ENCODE data around the gene LITAFD. TPM values are rescaled to one million over a fixed set of nuclear protein-coding genes. Genes with fewer than 3 reads are reported as not detected.

The LITAFD gene
- total RNA-seq, 1 donor from 2014 or later: not detected

- Mint-ChIP-seq H3K27me3 (no peaks in the 10 kb centered on the region), H3K36me3 (ENCODE audit: low read depth) (peaks cover 71% of the 10 kb centered on the region), H3K4me1 (peaks cover 26% of the 10 kb centered on the region), H3K27ac (no peak overlapping the region), H3K9me3 (no peaks in the 10 kb centered on the region), H3K4me3 (no peak overlapping the region)
- no peak for DNase-seq
- ChIA-PET CTCF (interaction anchor here (1.4 kb wide), 1 partner anchor 27 kb away, joined by 3 read pairs; no protein-coding TSS in a partner anchor), POLR2A (interaction anchor here (0.5 kb wide), 1 partner anchor 8 kb away, joined by 3 read pairs; no protein-coding TSS in a partner anchor)
- intact Hi-C loops (cut with micrococcal nuclease): no loop called here
- ATAC-seq (ENCODE audit: low read depth): no peak
- no peak for TF ChIP-seq CTCF (IDR thresholded peaks at IDR 0.05)
Measured at GRCh38 chr16:8853611-8854010, 28.5 kb upstream of the LITAFD start.

- H3K27me3 Mint-ChIP-seq: no peaks in the 10 kb centered on the region
- ATAC-seq (ENCODE audit: low read depth) (no peak), DNase-seq (no peak)
- intact Hi-C loops (cut with micrococcal nuclease): no loop called here
- ChIA-PET POLR2A (interaction anchor here (0.6 kb wide), 2 partner anchors 247 to 1334 kb away, joined by 3 read pairs; no protein-coding TSS in a partner anchor), CTCF (no interaction called here)
- no peak overlapping the region for H3K27ac Mint-ChIP-seq
- TF ChIP-seq CTCF (IDR thresholded peaks at IDR 0.05): no peak
- H3K4me1 Mint-ChIP-seq: peaks cover 26% of the 10 kb centered on the region
- no peak overlapping the region for H3K4me3 Mint-ChIP-seq
- H3K9me3 Mint-ChIP-seq: no peaks in the 10 kb centered on the region
- H3K36me3 Mint-ChIP-seq (ENCODE audit: low read depth): peaks cover 71% of the 10 kb centered on the region
Measured at GRCh38 chr16:8854298-8854948, 27.7 kb upstream of the LITAFD start.

- H3K36me3 Mint-ChIP-seq (ENCODE audit: low read depth): peaks cover 69% of the 10 kb centered on the region
Measured at GRCh38 chr16:8855051-8855786, 26.9 kb upstream of the LITAFD start.

GRCh38 chr16:8855972-8856371 lies 26.2 kb upstream of the LITAFD start:
- Mint-ChIP-seq H3K27ac (no peak overlapping the region), H3K9me3 (no peaks in the 10 kb centered on the region), H3K4me1 (peaks cover 19% of the 10 kb centered on the region), H3K36me3 (ENCODE audit: low read depth) (peaks cover 66% of the 10 kb centered on the region), H3K4me3 (no peak overlapping the region), H3K27me3 (no peaks in the 10 kb centered on the region)
- intact Hi-C loops (cut with micrococcal nuclease): no loop called here
- ATAC-seq (ENCODE audit: low read depth) (no peak), DNase-seq (no peak)
- ChIA-PET POLR2A (interaction anchor here (0.6 kb wide), 1 partner anchor 58 kb away, joined by 6 read pairs; no protein-coding TSS in a partner anchor), CTCF (no interaction called here)
- no peak for TF ChIP-seq CTCF (IDR thresholded peaks at IDR 0.05)

More at GRCh38 chr16:8855051-8855786, 26.9 kb upstream of the LITAFD start:
- Mint-ChIP-seq H3K9me3 (no peaks in the 10 kb centered on the region), H3K27me3 (no peaks in the 10 kb centered on the region), H3K4me1 (peaks cover 20% of the 10 kb centered on the region), H3K4me3 (no peak overlapping the region), H3K27ac (no peak overlapping the region)
- ChIA-PET CTCF (no interaction called here), POLR2A (interaction anchor here (0.6 kb wide), 2 partner anchors 176 to 1333 kb away, joined by 3 to 6 read pairs; no protein-coding TSS in a partner anchor)
- intact Hi-C loops (cut with micrococcal nuclease): no loop called here
- TF ChIP-seq CTCF (IDR thresholded peaks at IDR 0.05): no peak
- DNase-seq (no peak), ATAC-seq (ENCODE audit: low read depth) (no peak)
